CD4-positive, alpha-beta T cell (primary cell): ENCODE measurements around the gene U2AF1L4. TPM values are rescaled to one million over a fixed set of nuclear protein-coding genes. Genes with fewer than 3 reads are reported as not detected.

ENCODE experiments used
- ATAC-seq: fragments of 200-7000 bp; cut with Tn5 transposase; one replicate; pipeline ENCODE4 v1.10.0; 2022; ENCODE audit warnings: mild to moderate bottlenecking; ENCODE audit not compliant: poor library complexity
- CTCF ChIA-PET: fragments of 350-600 bp; sonication (Branson Sonifier 250); formaldehyde crosslinking; loops from one replicate; lab custom pipeline; 2021; ENCODE audit warnings: antibody characterized with exemption, inconsistent platforms; lab: Charles Lee
- POLR2A ChIA-PET: fragments of 350-600 bp; sonication (Branson Sonifier 250); formaldehyde crosslinking; loops from one replicate; lab custom pipeline; 2021; ENCODE audit warnings: antibody characterized with exemption, inconsistent platforms; lab: Charles Lee
- DNase-seq, 14 experiments: peaks; one replicate each; pipeline ENCODE4 v3.0.0-alpha.2; 2013 to 2020; ENCODE audit warnings: mixed read lengths in 2 of 14
- H3K27ac ChIP-seq, 2 donors: one replicate each; pipeline versions ENCODE4 v1.5.1 to v1.7.0; 2013; ENCODE audit warnings: low read length in 2 of 2, low read depth in 1 of 2, mild to moderate bottlenecking in 1 of 2
- H3K27me3 ChIP-seq, 2 experiments: 1 replicate in 1 of 2; 2 replicates in 1 of 2; pipeline versions ENCODE4 v1.6.1 to v1.7.0; 2013; ENCODE audit warnings: low read length in 2 of 2, control low read depth in 1 of 2, mild to moderate bottlenecking in 1 of 2, moderate library complexity in 1 of 2; ENCODE audit not compliant: insufficient read depth in 2 of 2, control insufficient read depth in 1 of 2
- H3K36me3 ChIP-seq: one replicate; pipeline ENCODE4 v1.6.1; 2013; ENCODE audit warnings: low read length, control low read depth; ENCODE audit not compliant: insufficient read depth
- H3K4me1 ChIP-seq: one replicate; pipeline ENCODE4 v1.6.1; 2013; ENCODE audit warnings: low read length, control low read depth; ENCODE audit not compliant: insufficient read depth
- H3K4me3 ChIP-seq: one replicate; pipeline ENCODE4 v1.5.1; 2013; ENCODE audit warnings: mild to moderate bottlenecking, low read length, moderate library complexity
- H3K9me3 ChIP-seq, 2 experiments: 1 replicate in 1 of 2; 2 replicates in 1 of 2; pipeline versions ENCODE4 v1.6.1 to v1.7.0; 2013; ENCODE audit warnings: low read length in 2 of 2, mild to moderate bottlenecking in 2 of 2, control low read depth in 1 of 2, moderate library complexity in 1 of 2; ENCODE audit not compliant: control insufficient read depth in 1 of 2, insufficient read depth in 1 of 2
- H3K27ac Mint-ChIP-seq: one replicate; pipeline ENCODE4 v1.8.0; 2020; ENCODE audit warnings: mixed read lengths
- H3K27me3 Mint-ChIP-seq: one replicate; pipeline ENCODE4 v1.8.0; 2021; ENCODE audit warnings: mixed read lengths
- H3K36me3 Mint-ChIP-seq: one replicate; pipeline ENCODE4 v1.8.0; 2021; ENCODE audit warnings: low read depth, mixed read lengths
- H3K4me1 Mint-ChIP-seq: one replicate; pipeline ENCODE4 v1.8.0; 2021; ENCODE audit warnings: low read depth, mixed read lengths
- H3K4me3 Mint-ChIP-seq: one replicate; pipeline ENCODE4 v1.8.0; 2020; ENCODE audit warnings: mild to moderate bottlenecking, mixed read lengths
- H3K9me3 Mint-ChIP-seq: one replicate; pipeline ENCODE4 v1.8.0; 2020; ENCODE audit warnings: mixed read lengths
- intact Hi-C, 2 experiments: fragments of 100-400 bp; cut with DNase I in 1 of 2; cut with micrococcal nuclease in 1 of 2; formaldehyde crosslinking; loops; one replicate each; pipeline versions ENCODE4 v1.15.1 to v1.9.0; 2023 to 2025; cut with DNase I, micrococcal nuclease
- total RNA-seq, 174 experiments: library from RNA in 2 of 174; stranded (reverse) in 2 of 174; gene quantifications; one replicate each; pipeline ENCODE4 v1.2.3 and lab custom pipeline; 2021 to 2026
- TF ChIP-seq, protein P1 (sequence below): fragments of 200-600 bp; IDR thresholded peaks from one replicate; pipeline ENCODE4 v1.8.0; 2022; ENCODE audit warnings: antibody characterized with exemption, mild to moderate bottlenecking

Gene U2AF1L4
- total RNA-seq, 2 experiments from 2014 or later, result 74.6 to 85.8 TPM

DNA sequence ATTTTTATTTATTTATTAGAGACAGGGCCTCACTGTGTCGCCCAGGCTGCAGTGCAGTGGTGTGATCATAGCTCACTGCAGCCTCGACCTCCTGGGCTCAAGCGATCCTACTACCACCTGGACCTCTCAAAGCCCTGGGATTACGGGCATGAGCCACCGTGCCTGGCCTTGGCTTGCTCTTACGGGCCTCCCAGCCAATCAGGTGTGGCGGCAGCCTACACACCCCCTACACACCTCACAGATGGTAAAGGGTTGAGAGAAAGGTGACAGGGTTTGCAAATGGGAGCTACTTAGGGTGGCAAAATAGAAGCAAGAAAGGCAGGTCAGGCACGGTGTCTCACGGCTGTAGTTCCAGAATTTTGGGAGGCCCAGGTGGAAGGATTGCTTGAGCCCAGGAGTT, 41.9 kb downstream of the U2AF1L4 start:
- no peak overlapping the region for H3K27ac Mint-ChIP-seq
- TF ChIP-seq, protein P1, sequence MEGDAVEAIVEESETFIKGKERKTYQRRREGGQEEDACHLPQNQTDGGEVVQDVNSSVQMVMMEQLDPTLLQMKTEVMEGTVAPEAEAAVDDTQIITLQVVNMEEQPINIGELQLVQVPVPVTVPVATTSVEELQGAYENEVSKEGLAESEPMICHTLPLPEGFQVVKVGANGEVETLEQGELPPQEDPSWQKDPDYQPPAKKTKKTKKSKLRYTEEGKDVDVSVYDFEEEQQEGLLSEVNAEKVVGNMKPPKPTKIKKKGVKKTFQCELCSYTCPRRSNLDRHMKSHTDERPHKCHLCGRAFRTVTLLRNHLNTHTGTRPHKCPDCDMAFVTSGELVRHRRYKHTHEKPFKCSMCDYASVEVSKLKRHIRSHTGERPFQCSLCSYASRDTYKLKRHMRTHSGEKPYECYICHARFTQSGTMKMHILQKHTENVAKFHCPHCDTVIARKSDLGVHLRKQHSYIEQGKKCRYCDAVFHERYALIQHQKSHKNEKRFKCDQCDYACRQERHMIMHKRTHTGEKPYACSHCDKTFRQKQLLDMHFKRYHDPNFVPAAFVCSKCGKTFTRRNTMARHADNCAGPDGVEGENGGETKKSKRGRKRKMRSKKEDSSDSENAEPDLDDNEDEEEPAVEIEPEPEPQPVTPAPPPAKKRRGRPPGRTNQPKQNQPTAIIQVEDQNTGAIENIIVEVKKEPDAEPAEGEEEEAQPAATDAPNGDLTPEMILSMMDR, result no peak
- POLR2A ChIA-PET, result interaction anchor here (0.8 to 3.3 kb wide), 8 partner anchors 10 to 431 kb away, joined by 3 to 63 read pairs (median 12); partner anchors contain the start of genes COX6B1, KMT2B, LIN37 and PSENEN
- no peaks in the 10 kb centered on the region for H3K36me3 ChIP-seq
- H3K27ac ChIP-seq, result no peak overlapping the region
- H3K4me3 ChIP-seq, result no peak overlapping the region
- CTCF ChIA-PET, result interaction anchor here (0.7 kb wide), 1 partner anchor 9 kb away, joined by 3 read pairs; no protein-coding TSS in a partner anchor
- no peaks in the 10 kb centered on the region for H3K36me3 Mint-ChIP-seq
- H3K9me3 ChIP-seq, result no peaks in the 10 kb centered on the region
- DNase-seq, result no peak
- H3K9me3 Mint-ChIP-seq, result no peaks in the 10 kb centered on the region
- ATAC-seq, result no peak
- H3K27me3 ChIP-seq, result no peaks in the 10 kb centered on the region
- H3K4me1 ChIP-seq, result peaks cover 19% of the 10 kb centered on the region
- H3K27me3 Mint-ChIP-seq, result no peaks in the 10 kb centered on the region
- peaks cover 7% of the 10 kb centered on the region for H3K4me1 Mint-ChIP-seq
- intact Hi-C loops, result loop anchor here (5.0 kb wide), 2 partner anchors 44 to 56 kb away; partner anchors contain the start of genes COX6B1 (in 1 of the 2), LIN37 (in 1 of the 2), PSENEN (in 1 of the 2) and U2AF1L4 (in 1 of the 2)
- no peak overlapping the region for H3K4me3 Mint-ChIP-seq

DNA sequence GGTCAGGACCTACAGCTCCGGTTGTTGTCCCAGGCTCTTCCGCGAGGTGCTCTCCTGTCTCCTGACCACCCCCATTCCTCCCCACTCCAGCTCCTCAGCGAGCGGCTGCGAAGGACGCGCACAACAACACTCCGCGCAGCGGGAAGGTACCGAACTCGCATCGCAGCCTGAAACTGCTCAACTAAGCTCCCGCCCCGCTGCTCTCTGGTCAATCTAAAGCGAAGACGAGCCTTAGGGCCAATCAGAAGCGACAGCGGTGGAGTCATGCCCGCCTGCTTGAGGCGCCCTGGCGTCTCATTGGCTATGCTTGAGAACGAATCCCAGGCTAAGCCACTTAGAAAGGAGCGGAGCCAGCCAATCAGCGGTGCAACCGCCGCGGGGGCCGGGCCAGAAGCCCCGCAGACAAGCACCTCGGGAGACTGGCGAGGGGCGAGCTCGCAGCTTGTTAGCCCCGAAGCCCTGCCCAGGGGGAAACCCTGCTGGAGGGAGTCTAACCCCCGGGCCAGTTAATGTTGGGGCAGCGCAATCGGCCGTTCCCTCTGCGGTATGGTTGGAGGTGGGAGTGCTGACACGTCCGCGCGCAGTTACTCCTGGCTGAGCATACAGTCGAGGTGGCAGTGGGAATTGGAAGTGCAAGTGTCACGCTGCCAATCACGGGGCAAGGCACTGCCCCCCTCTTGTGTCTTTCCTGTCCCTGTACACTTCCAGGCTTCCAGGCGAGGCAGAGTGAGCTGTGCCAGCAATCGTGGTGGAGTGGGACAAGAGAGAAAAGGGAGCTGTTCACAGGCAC, 42.8 kb downstream of the U2AF1L4 start:
- Histone ChIP-seq H3K27me3 (no peaks in the 10 kb centered on the region), H3K27ac (no peak overlapping the region), H3K4me1 (peaks cover 19% of the 10 kb centered on the region), H3K36me3 (no peaks in the 10 kb centered on the region), H3K9me3 (no peaks in the 10 kb centered on the region), H3K4me3 (peak overlapping the region; percentile 83)
- H3K4me1 Mint-ChIP-seq, result peaks cover 7% of the 10 kb centered on the region
- H3K4me3 Mint-ChIP-seq, result peak overlapping the region; percentile 94
- H3K27ac Mint-ChIP-seq, result peak overlapping the region; percentile 70
- ATAC-seq (peak; percentile 99), DNase-seq (peak; percentile 83 to 97 (median 89))
- ChIA-PET POLR2A (interaction anchor here (0.7 to 3.3 kb wide), 18 partner anchors 9 to 430 kb away, joined by 3 to 63 read pairs (median 7); partner anchors contain the start of genes ALKBH6, COX6B1, HAUS5 and HSPB6), CTCF (interaction anchor here (0.7 to 1.8 kb wide), 3 partner anchors 8 to 34 kb away, joined by 3 to 4 read pairs (median 3); no protein-coding TSS in a partner anchor)
- H3K36me3 Mint-ChIP-seq, result no peaks in the 10 kb centered on the region
- TF ChIP-seq, protein P1, result no peak
- intact Hi-C loops, result loop anchor here (1.0 to 5.0 kb wide), 5 partner anchors 9 to 55 kb away; partner anchors contain the start of genes COX6B1 (in 1 of the 2), LIN37 (in 1 of the 2), PSENEN (in 1 of the 2) and U2AF1L4 (in 1 of the 2)
- no peaks in the 10 kb centered on the region for H3K27me3 Mint-ChIP-seq
- no peaks in the 10 kb centered on the region for H3K9me3 Mint-ChIP-seq

DNA sequence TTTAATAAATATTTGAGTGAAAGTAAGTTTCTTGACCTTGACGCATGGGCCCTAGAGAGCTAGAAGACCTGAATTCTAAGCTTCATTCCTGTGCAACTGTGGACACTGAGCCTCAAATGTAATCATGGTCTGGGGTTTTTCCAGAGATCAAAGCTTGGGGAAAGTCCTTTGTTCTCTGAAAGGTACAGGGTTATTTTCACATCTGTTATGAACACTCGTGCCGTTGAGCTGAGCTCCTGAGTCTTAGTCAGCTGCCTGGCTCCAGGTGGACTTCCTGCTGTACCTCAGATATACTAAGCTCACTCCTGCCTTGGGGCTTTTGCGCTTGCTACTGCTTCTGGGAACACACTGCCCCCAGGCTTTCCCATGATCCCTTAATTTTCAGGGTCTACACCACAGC, 48.4 kb downstream of the U2AF1L4 start:
- POLR2A ChIA-PET, result no interaction called here
- no peak overlapping the region for H3K4me3 ChIP-seq
- Mint-ChIP-seq H3K4me3 (no peak overlapping the region), H3K27me3 (no peaks in the 10 kb centered on the region), H3K4me1 (no peaks in the 10 kb centered on the region), H3K27ac (no peak overlapping the region), H3K9me3 (no peaks in the 10 kb centered on the region), H3K36me3 (no peaks in the 10 kb centered on the region)
- CTCF ChIA-PET, result no interaction called here
- no peaks in the 10 kb centered on the region for H3K27me3 ChIP-seq
- peaks cover 9% of the 10 kb centered on the region for H3K4me1 ChIP-seq
- H3K27ac ChIP-seq, result no peak overlapping the region
- intact Hi-C loops, result no loop called here
- no peaks in the 10 kb centered on the region for H3K36me3 ChIP-seq
- ATAC-seq (no peak), DNase-seq (no peak)
- TF ChIP-seq, protein P1, result no peak
- no peaks in the 10 kb centered on the region for H3K9me3 ChIP-seq
